Gastroesophageal sphincter (tissue), 3 donors: ENCODE results near the gene HYAL1.

ENCODE experiments used
- POLR2AphosphoS5 ChIP-seq: sonication (generic); formaldehyde crosslinking; IDR thresholded peaks from one replicate; pipeline ENCODE4 v1.6.1; 2017; ENCODE audit warnings: antibody characterized with exemption
- TF ChIP-seq, protein P1 (sequence below), 4 experiments: fragments of 200-600 bp in 2 of 4; fragments of 450-650 bp in 2 of 4; sonication (generic) in 1 of 4; IDR thresholded peaks; one replicate each; pipeline ENCODE4 v1.5.1; 2017 to 2019; ENCODE audit warnings: antibody characterized with exemption in 4 of 4, mild to moderate bottlenecking in 2 of 4, moderate library complexity in 2 of 4

DNA sequence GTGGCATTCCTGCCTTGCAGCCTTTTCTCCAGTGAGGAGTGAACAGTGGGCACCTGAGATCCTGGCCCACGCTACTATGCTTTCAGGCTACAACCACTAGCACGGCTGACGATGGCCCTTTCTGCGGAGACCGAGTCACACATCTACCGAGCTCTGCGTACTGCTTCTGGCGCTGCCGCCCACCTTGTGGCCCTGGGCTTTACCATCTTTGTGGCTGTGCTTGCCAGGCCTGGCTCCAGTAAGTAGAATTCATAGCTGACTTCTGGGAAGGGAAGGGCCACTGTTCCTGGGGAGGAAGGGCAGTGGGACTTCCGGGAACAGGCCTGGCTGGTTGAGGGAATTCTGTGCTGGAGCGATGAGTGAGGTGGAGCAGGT, 47.9 kb upstream of the HYAL1 start:
- TF ChIP-seq, protein P1, sequence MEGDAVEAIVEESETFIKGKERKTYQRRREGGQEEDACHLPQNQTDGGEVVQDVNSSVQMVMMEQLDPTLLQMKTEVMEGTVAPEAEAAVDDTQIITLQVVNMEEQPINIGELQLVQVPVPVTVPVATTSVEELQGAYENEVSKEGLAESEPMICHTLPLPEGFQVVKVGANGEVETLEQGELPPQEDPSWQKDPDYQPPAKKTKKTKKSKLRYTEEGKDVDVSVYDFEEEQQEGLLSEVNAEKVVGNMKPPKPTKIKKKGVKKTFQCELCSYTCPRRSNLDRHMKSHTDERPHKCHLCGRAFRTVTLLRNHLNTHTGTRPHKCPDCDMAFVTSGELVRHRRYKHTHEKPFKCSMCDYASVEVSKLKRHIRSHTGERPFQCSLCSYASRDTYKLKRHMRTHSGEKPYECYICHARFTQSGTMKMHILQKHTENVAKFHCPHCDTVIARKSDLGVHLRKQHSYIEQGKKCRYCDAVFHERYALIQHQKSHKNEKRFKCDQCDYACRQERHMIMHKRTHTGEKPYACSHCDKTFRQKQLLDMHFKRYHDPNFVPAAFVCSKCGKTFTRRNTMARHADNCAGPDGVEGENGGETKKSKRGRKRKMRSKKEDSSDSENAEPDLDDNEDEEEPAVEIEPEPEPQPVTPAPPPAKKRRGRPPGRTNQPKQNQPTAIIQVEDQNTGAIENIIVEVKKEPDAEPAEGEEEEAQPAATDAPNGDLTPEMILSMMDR (IDR thresholded peaks at IDR 0.05), result no peak
- TF ChIP-seq POLR2AphosphoS5, result peak; percentile 2
